Stimulated activated CD8-positive, alpha-beta memory T cell treated with anti-CD3 and anti-CD28 coated beads, Interleukin-2, amount 100 ng/mL, for 1 hour (primary cell): ENCODE measurements around the gene PCK1.

Experiments used
- DNase-seq, 2 donors: peaks; one replicate each; pipeline ENCODE4 v3.0.0-alpha.2; 2020; ENCODE audit warnings: low read depth in 2 of 2

The PCK1 gene

GRCh38 chr20:57601737-57602136, 40.8 kb downstream of the PCK1 start:
- DNase-seq: no peak

- DNase-seq: no peak
These were observed 42.2 kb downstream of the PCK1 start for GRCh38 chr20:57603120-57603519.

GRCh38 chr20:57605045-57605444, 44.1 kb downstream of the PCK1 start:
- DNase-seq: no peak

GRCh38 chr20:57605878-57606277, 45.0 kb downstream of the PCK1 start:
- DNase-seq: no peak

- DNase-seq: no peak
These were observed 47.6 kb downstream of the PCK1 start for GRCh38 chr20:57608516-57608915.

GRCh38 chr20:57609086-57609841, 48.4 kb downstream of the PCK1 start:
- no peak for DNase-seq

- DNase-seq: no peak
These were observed 48.9 kb downstream of the PCK1 start for GRCh38 chr20:57609842-57610167.

GRCh38 chr20:57610261-57610952, 49.5 kb downstream of the PCK1 start:
- DNase-seq: no peak

GRCh38 chr20:57611586-57612311, 50.8 kb downstream of the PCK1 start:
- DNase-seq: no peak

- DNase-seq: no peak
These were observed 51.5 kb downstream of the PCK1 start for GRCh38 chr20:57612436-57612835.

- no peak for DNase-seq
These were observed 52.0 kb downstream of the PCK1 start for GRCh38 chr20:57612916-57613315.

GRCh38 chr20:57613481-57613921, 52.6 kb downstream of the PCK1 start:
- DNase-seq: no peak

GRCh38 chr20:57614490-57615444, 53.9 kb downstream of the PCK1 start:
- no peak for DNase-seq

- no peak for DNase-seq
These were observed 54.5 kb downstream of the PCK1 start for GRCh38 chr20:57615445-57615811.

- no peak for DNase-seq
These were observed 55.4 kb downstream of the PCK1 start for GRCh38 chr20:57616143-57616951.

GRCh38 chr20:57617079-57617795, 56.3 kb downstream of the PCK1 start:
- no peak for DNase-seq
